Body of pancreas (tissue), 4 donors: ENCODE data around the gene MRPL16. TPM values are rescaled to one million over a fixed set of nuclear protein-coding genes. Genes with fewer than 3 reads are reported as not detected.
A peak's percentile ranks its signal among the peaks of the same experiment; 100 is the strongest.

Experiments
- ATAC-seq: fragments of 150-250 bp; one replicate; pipeline ENCODE4 v1.9.1; 2016
- DNase-seq, 4 donors: peaks; one replicate each; pipeline ENCODE4 v3.0.0-alpha.2; 2019
- H3K27ac ChIP-seq, 4 donors: fragments of 200-600 bp; sonication (generic); 1 replicate in 3 of 4; 2 replicates in 1 of 4; pipeline versions ENCODE4 v1.5.1 to v1.6.1; 2016 to 2019; ENCODE audit warnings: mild to moderate bottlenecking in 1 of 4, mixed read lengths in 1 of 4, moderate library complexity in 1 of 4
- H3K27me3 ChIP-seq, 2 donors: fragments of 200-600 bp; sonication (generic); one replicate each; pipeline ENCODE4 v1.6.0; 2016; ENCODE audit warnings: mild to moderate bottlenecking in 1 of 2
- H3K36me3 ChIP-seq, 2 donors: fragments of 200-600 bp; sonication (generic); replicated peaks in 1 of 2; 2 replicates each; pipeline ENCODE4 v1.5.1; 2016; ENCODE audit warnings: low read depth in 2 of 2; ENCODE audit not compliant: insufficient read depth in 1 of 2
- H3K4me1 ChIP-seq: fragments of 200-600 bp; sonication (generic); one replicate; pipeline ENCODE4 v1.6.0; 2016
- H3K4me3 ChIP-seq, 2 donors: fragments of 200-600 bp; sonication (generic); 1 replicate in 1 of 2; 2 replicates in 1 of 2; pipeline ENCODE4 v1.5.1; 2016 to 2019
- H3K9me3 ChIP-seq, 3 donors: fragments of 200-600 bp; sonication (generic); 1 replicate in 2 of 3; 2 replicates in 1 of 3; pipeline ENCODE4 v1.5.1; 2016
- CTCF ChIP-seq, 7 experiments: fragments of 450-650 bp in 4 of 7; fragments of 200-600 bp in 3 of 7; sonication (generic) in 3 of 7; IDR thresholded peaks; one replicate each; pipeline ENCODE4 v1.5.1; 2016 to 2019; ENCODE audit warnings: antibody characterized with exemption in 7 of 7
- POLR2A ChIP-seq, 3 donors: fragments of 450-650 bp; IDR thresholded peaks; one replicate each; pipeline ENCODE4 v1.6.1; 2016; ENCODE audit warnings: antibody characterized with exemption in 3 of 3, mild to moderate bottlenecking in 2 of 3
- WGBS, 2 donors: methylation state at CpG; one replicate each; pipeline ENCODE4 v1.1.5; 2017; 5-methylcytosine and 5-hydroxymethylcytosine counted together
- intact Hi-C: fragments of 100-400 bp; cut with DNase I; formaldehyde crosslinking; loops from one replicate; pipeline ENCODE4 v1.15.1; 2023
- total RNA-seq, 2 donors: library from RNA; depleted of rRNA; stranded (reverse); fragments of >200 nt; gene quantifications; one replicate each; pipeline ENCODE4 v1.1.0, GENCODE V29; 2016

MRPL16 gene
- total RNA-seq, 2 donors from 2014 or later = 29.7 to 31.1 TPM

- no peak for DNase-seq
- Histone ChIP-seq H3K27me3 (no peaks in the 10 kb centered on the region), H3K9me3 (no peaks in the 10 kb centered on the region), H3K4me1 (peaks cover 39% of the 10 kb centered on the region), H3K36me3 (peaks cover 0 to 6% of the 10 kb centered on the region in 2 donors), H3K27ac (peak overlapping the region in 3 of 4 donors; percentile 56 to 76 (median 67)), H3K4me3 (no peak overlapping the region)
- no peak for TF ChIP-seq CTCF (IDR thresholded peaks at IDR 0.05)
- no peak for TF ChIP-seq POLR2A (IDR thresholded peaks at IDR 0.05)
- WGBS, 2 donors = 66 to 72% methylated on average over 5 of the region's 5 CpGs
- peak; percentile 55 for ATAC-seq
- intact Hi-C loops = no loop called here
Observed at GRCh38 chr11:59777104-59777503, 33.5 kb downstream of the MRPL16 start.

GRCh38 chr11:59776210-59777066 is 34.1 kb downstream of the MRPL16 start:
- no peak for TF ChIP-seq CTCF (IDR thresholded peaks at IDR 0.05)
- TF ChIP-seq POLR2A (IDR thresholded peaks at IDR 0.05) = no peak
- Histone ChIP-seq H3K9me3 (no peaks in the 10 kb centered on the region), H3K27ac (peak overlapping the region in 3 of 4 donors; percentile 56 to 76 (median 67)), H3K4me3 (no peak overlapping the region), H3K27me3 (no peaks in the 10 kb centered on the region), H3K4me1 (peaks cover 45% of the 10 kb centered on the region), H3K36me3 (peaks cover 0 to 6% of the 10 kb centered on the region in 2 donors)
- WGBS, 2 donors = 37 to 46% methylated on average over 5 of the region's 5 CpGs
- peak in 2 of 4 donors; percentile 31 to 40 for DNase-seq
- intact Hi-C loops = no loop called here
- ATAC-seq = peak; percentile 68

- Histone ChIP-seq H3K36me3 (peaks cover 0 to 6% of the 10 kb centered on the region in 2 donors), H3K9me3 (no peaks in the 10 kb centered on the region), H3K27ac (no peak overlapping the region), H3K4me3 (no peak overlapping the region), H3K4me1 (peaks cover 41% of the 10 kb centered on the region), H3K27me3 (no peaks in the 10 kb centered on the region)
- 82 to 92% methylated on average over 5 of the region's 5 CpGs for WGBS, 2 donors
- TF ChIP-seq CTCF (IDR thresholded peaks at IDR 0.05) (no peak), POLR2A (IDR thresholded peaks at IDR 0.05) (no peak)
- DNase-seq (no peak), ATAC-seq (no peak)
- intact Hi-C loops = no loop called here
Observed at GRCh38 chr11:59773083-59773440, 37.5 kb downstream of the MRPL16 start.

- WGBS, 2 donors = 76 to 88% methylated on average over 4 of the region's 4 CpGs
- Histone ChIP-seq H3K4me1 (peaks cover 38% of the 10 kb centered on the region), H3K9me3 (no peaks in the 10 kb centered on the region)
Observed at GRCh38 chr11:59771605-59772004, 39.0 kb downstream of the MRPL16 start.

More at GRCh38 chr11:59771605-59772004, 39.0 kb downstream of the MRPL16 start:
- Histone ChIP-seq H3K27me3 (no peaks in the 10 kb centered on the region), H3K27ac (peak overlapping the region in 2 of 4 donors; percentile 25 to 56), H3K36me3 (peaks cover 0 to 6% of the 10 kb centered on the region in 2 donors), H3K4me3 (no peak overlapping the region)
- DNase-seq = no peak
- ATAC-seq = no peak
- TF ChIP-seq POLR2A (IDR thresholded peaks at IDR 0.05) = no peak
- no peak for TF ChIP-seq CTCF (IDR thresholded peaks at IDR 0.05)
- intact Hi-C loops = no loop called here
